Sciatic nerve (tissue), 2 donors: Measurements from ENCODE around the gene BIRC7. TPM values are rescaled to one million over a fixed set of nuclear protein-coding genes. Genes with fewer than 3 reads are reported as not detected.
A peak's percentile ranks its signal among the peaks of the same experiment; 100 is the strongest.
"Not testable (repeated sequence)": the region's sequence is repeated elsewhere in the genome, so short reads cannot be mapped to it uniquely, and the experiment has no call there.

Source experiments
- ATAC-seq: fragments of 200-7000 bp; cut with Tn5 transposase; one replicate; pipeline ENCODE4 v1.9.1; 2020; ENCODE audit warnings: mild to moderate bottlenecking, moderate library complexity
- DNase-seq: peaks from one replicate; pipeline ENCODE4 v3.0.0-alpha.2; 2020; ENCODE audit warnings: low spot score
- intact Hi-C: fragments of 100-400 bp; cut with DNase I; formaldehyde crosslinking; loops from one replicate; pipeline ENCODE4 v1.14.2; 2022
- total RNA-seq: library from RNA; stranded (reverse); fragmentation: NEBNext Ultra II Directional; extraction: Animal tissue kit (Norgen Biotek cat#: 25700); gene quantifications from one replicate; pipeline ENCODE4 v1.2.1, GENCODE V29; 2021
- donor health status: DM: no; HTN: no; CAD: no.
- donor health status: DM: no; HTN: no; CAD: no.

Gene BIRC7
- total RNA-seq, 1 donor from 2014 or later, result 26.0 TPM

- DNase-seq (no peak), ATAC-seq (no peak)
- intact Hi-C loops, result no loop called here
Observed at GRCh38 chr20:63241272-63241671, 5.6 kb downstream of the BIRC7 start.

- DNase-seq (no peak), ATAC-seq (no peak)
- intact Hi-C loops, result no loop called here
Observed at GRCh38 chr20:63242736-63243135, 7.0 kb downstream of the BIRC7 start.

- intact Hi-C loops, result no loop called here
- DNase-seq (no peak), ATAC-seq (no peak)
Observed at GRCh38 chr20:63243604-63244247, 8.0 kb downstream of the BIRC7 start.

GRCh38 chr20:63244468-63244867 is 8.8 kb downstream of the BIRC7 start:
- ATAC-seq, result no peak
- no peak for DNase-seq
- intact Hi-C loops, result no loop called here

GRCh38 chr20:63246490-63247288 is 11.0 kb downstream of the BIRC7 start:
- DNase-seq (no peak), ATAC-seq (no peak)
- intact Hi-C loops, result no loop called here

GRCh38 chr20:63247671-63248228 is 12.0 kb downstream of the BIRC7 start:
- ATAC-seq (no peak), DNase-seq (no peak)
- intact Hi-C loops, result no loop called here

- ATAC-seq (no peak), DNase-seq (no peak)
- intact Hi-C loops, result no loop called here
Observed at GRCh38 chr20:63248835-63249591, 13.3 kb downstream of the BIRC7 start.

- intact Hi-C loops, result no loop called here
Observed at GRCh38 chr20:63249891-63250290, 14.2 kb downstream of the BIRC7 start.

GRCh38 chr20:63251350-63251749 is 15.6 kb downstream of the BIRC7 start:
- intact Hi-C loops, DNase-seq, ATAC-seq: not testable (repeated sequence)

More at GRCh38 chr20:63249891-63250290, 14.2 kb downstream of the BIRC7 start:
- no peak for DNase-seq
- ATAC-seq, result no peak

GRCh38 chr20:63252284-63252711 is 16.6 kb downstream of the BIRC7 start:
- DNase-seq (no peak), ATAC-seq (no peak)

GRCh38 chr20:63253065-63253437 is 17.3 kb downstream of the BIRC7 start:
- DNase-seq (no peak), ATAC-seq (no peak)
- intact Hi-C loops, result no loop called here

More at GRCh38 chr20:63252284-63252711, 16.6 kb downstream of the BIRC7 start:
- intact Hi-C loops, result no loop called here

GRCh38 chr20:63253438-63254231 is 17.9 kb downstream of the BIRC7 start:
- ATAC-seq (peak; percentile 56), DNase-seq (no peak)
- intact Hi-C loops, result no loop called here

GRCh38 chr20:63254232-63254605 is 18.5 kb downstream of the BIRC7 start, which contains the start of gene NKAIN4:
Gene NKAIN4 (minus strand): TSS chr20:63254463. CDS start chr20:63254450, 13 bp downstream.
- intact Hi-C loops, result no loop called here
- DNase-seq, result no peak
- no peak for ATAC-seq

GRCh38 chr20:63254606-63255384 is 19.1 kb downstream of the BIRC7 start:
- no peak for DNase-seq
- intact Hi-C loops, result no loop called here
- ATAC-seq, result peak; percentile 39

GRCh38 chr20:63255931-63256704 is 20.4 kb downstream of the BIRC7 start:
- ATAC-seq (no peak), DNase-seq (no peak)
- intact Hi-C loops, result no loop called here

GRCh38 chr20:63256954-63257353 is 21.2 kb downstream of the BIRC7 start:
- ATAC-seq, result no peak
- intact Hi-C loops, result no loop called here
- DNase-seq, result no peak

GRCh38 chr20:63257629-63258028 is 21.9 kb downstream of the BIRC7 start:
- intact Hi-C loops, result no loop called here
- no peak for ATAC-seq
- DNase-seq, result no peak
